Activated CD4-positive, alpha-beta memory T cell treated with anti-CD3 and anti-CD28 coated beads, Interleukin-2, amount 10 ng/mL, durations not matched to agents 7 days and 5 days (primary cell): ENCODE results near the gene CRX. TPM values are rescaled to one million over a fixed set of nuclear protein-coding genes. Genes with fewer than 3 reads are reported as not detected.
"Not testable (repeated sequence)": the region's sequence is repeated elsewhere in the genome, so short reads cannot be mapped to it uniquely, and the experiment has no call there.

ENCODE experiments used
- CTCF ChIA-PET: fragments of 350-600 bp; sonication (Branson Sonifier 250); formaldehyde crosslinking; loops from one replicate; lab custom pipeline; 2021; ENCODE audit warnings: antibody characterized with exemption, inconsistent platforms; lab: Charles Lee
- POLR2A ChIA-PET: fragments of 350-600 bp; sonication (Branson Sonifier 250); formaldehyde crosslinking; loops from one replicate; lab custom pipeline; 2021; ENCODE audit warnings: antibody characterized with exemption; lab: Charles Lee
- DNase-seq: peaks from one replicate; pipeline ENCODE4 v3.0.0-alpha.2; 2020
- H3K27ac Mint-ChIP-seq: one replicate; pipeline ENCODE4 v1.8.0; 2021; ENCODE audit warnings: mild to moderate bottlenecking, mixed read lengths
- H3K27me3 Mint-ChIP-seq: one replicate; pipeline ENCODE4 v1.8.0; 2021; ENCODE audit warnings: mixed read lengths
- H3K36me3 Mint-ChIP-seq: one replicate; pipeline ENCODE4 v1.8.0; 2021; ENCODE audit warnings: low read depth, mixed read lengths
- H3K4me1 Mint-ChIP-seq: one replicate; pipeline ENCODE4 v1.8.0; 2021; ENCODE audit warnings: mixed read lengths
- H3K4me3 Mint-ChIP-seq: one replicate; pipeline ENCODE4 v1.8.0; 2021; ENCODE audit warnings: mild to moderate bottlenecking, mixed read lengths
- H3K9me3 Mint-ChIP-seq: one replicate; pipeline ENCODE4 v1.8.0; 2021; ENCODE audit warnings: mixed read lengths
- total RNA-seq, 2 experiments: library from RNA; stranded (reverse); gene quantifications; one replicate each; pipeline ENCODE4 v1.2.3, GENCODE V29; 2021

CRX gene
- total RNA-seq, 2 experiments from 2014 or later = not detected

DNA sequence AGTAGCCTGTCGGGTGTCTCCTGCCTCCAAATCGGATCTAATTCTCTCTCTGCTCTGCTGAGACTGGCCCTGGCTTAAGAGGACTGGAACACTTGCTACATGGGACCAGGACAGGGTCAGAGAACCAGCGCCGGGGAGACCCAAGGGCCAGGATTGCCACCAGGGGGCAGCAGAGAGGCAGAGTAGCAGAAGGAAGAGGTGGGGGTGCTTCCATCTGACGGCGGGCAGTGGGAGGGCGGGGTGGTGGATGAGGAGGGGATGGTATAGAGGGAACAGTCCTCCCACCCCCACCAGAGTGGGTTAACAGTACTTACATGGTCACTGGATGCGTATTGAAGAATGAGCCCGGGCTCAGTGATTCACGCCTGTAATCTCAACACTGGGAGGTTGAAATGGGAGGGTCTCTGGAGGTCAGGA is 31.3 kb upstream of the CRX start:
- no peaks in the 10 kb centered on the region for H3K27me3 Mint-ChIP-seq
- no peak overlapping the region for H3K4me3 Mint-ChIP-seq
- POLR2A ChIA-PET = no interaction called here
- peak; percentile 81 for DNase-seq
- H3K4me1 Mint-ChIP-seq = peaks cover 3% of the 10 kb centered on the region
- CTCF ChIA-PET = interaction anchor here (0.6 to 3.3 kb wide), 8 partner anchors 9 to 408 kb away, joined by 3 to 14 read pairs (median 4); no protein-coding TSS in a partner anchor
- no peaks in the 10 kb centered on the region for H3K9me3 Mint-ChIP-seq
- H3K36me3 Mint-ChIP-seq = peaks cover 4% of the 10 kb centered on the region
- no peak overlapping the region for H3K27ac Mint-ChIP-seq

DNA sequence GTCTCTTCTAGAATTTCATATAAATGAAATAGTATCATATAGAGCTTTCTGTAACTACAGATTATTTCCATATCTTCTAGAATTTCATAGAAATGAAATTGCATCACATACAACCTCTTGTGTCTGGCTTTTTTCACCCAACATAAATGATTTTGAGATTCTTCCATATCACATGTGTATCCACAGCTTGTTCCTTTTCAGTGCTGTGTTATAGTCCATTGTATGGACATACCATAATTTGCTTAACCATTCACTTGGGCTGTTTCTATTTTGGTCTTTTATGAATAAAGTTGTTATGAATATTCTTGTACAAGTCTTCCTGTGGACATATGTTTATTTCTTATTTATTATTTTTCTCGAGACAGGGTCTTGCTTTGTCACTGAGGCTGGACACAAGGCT is 29.1 kb upstream of the CRX start:
- ChIA-PET POLR2A (no interaction called here), CTCF (interaction anchor here (2.0 kb wide), 1 partner anchor 85 kb away, joined by 8 read pairs; no protein-coding TSS in a partner anchor)
- H3K27ac Mint-ChIP-seq = no peak overlapping the region
- H3K36me3 Mint-ChIP-seq = peaks cover 2% of the 10 kb centered on the region
- DNase-seq = no peak
- no peaks in the 10 kb centered on the region for H3K9me3 Mint-ChIP-seq
- no peak overlapping the region for H3K4me3 Mint-ChIP-seq
- H3K4me1 Mint-ChIP-seq = peaks cover 3% of the 10 kb centered on the region
- no peaks in the 10 kb centered on the region for H3K27me3 Mint-ChIP-seq

DNA sequence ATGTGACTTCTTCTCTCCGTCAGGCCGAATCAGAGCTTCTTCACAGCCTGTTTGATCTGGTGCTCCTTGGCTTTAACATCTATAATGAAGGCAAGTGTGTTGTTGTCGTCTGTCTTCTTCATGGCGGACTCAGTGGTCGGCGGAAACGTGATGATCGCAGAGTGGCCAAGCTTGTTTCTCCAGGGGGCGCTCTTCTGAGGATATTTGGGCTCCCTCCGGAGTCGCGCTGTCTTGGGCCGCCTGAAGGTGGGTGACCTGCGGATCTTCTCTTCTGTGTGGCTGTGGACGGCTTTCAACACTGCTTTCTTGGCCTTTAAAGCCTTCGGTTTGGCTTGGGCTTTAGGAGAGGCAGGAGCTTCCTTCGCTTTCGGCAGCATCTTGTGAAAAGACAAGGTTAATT is 27.2 kb upstream of the CRX start:
- POLR2A ChIA-PET = no interaction called here
- Mint-ChIP-seq H3K9me3 (no peaks in the 10 kb centered on the region), H3K36me3 (no peaks in the 10 kb centered on the region), H3K27me3 (peaks cover 2% of the 10 kb centered on the region), H3K4me1 (peaks cover 2% of the 10 kb centered on the region), H3K27ac (no peak overlapping the region), H3K4me3 (no peak overlapping the region)
- no peak for DNase-seq
- CTCF ChIA-PET = interaction anchor here (0.7 to 1.1 kb wide), 2 partner anchors 282 to 366 kb away, joined by 3 to 4 read pairs; no protein-coding TSS in a partner anchor

DNA sequence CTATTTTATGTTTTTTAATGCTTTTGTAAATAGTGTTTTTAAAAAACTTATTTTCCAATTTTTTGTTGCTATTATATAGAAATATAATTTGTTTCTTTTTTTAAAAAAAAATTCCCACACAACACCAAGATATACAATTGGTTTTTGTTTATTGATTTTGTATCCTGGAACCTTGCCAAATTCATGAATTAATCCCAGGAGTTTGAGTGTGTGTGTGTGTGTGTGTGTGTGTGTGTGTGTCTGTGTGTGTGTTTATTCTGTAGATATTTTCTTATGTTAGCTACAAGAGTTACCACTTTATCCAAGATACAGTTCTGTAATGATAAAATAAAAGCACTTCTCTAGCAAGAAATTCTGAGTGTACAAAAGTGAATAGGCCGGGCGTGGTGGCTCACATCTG is 25.0 kb upstream of the CRX start:
- DNase-seq = no peak
- H3K27me3 Mint-ChIP-seq = peaks cover 2% of the 10 kb centered on the region
- no peaks in the 10 kb centered on the region for H3K4me1 Mint-ChIP-seq
- H3K27ac Mint-ChIP-seq = no peak overlapping the region
- H3K9me3 Mint-ChIP-seq = peaks cover 5% of the 10 kb centered on the region
- CTCF ChIA-PET = no interaction called here
- POLR2A ChIA-PET = no interaction called here
- no peaks in the 10 kb centered on the region for H3K36me3 Mint-ChIP-seq
- no peak overlapping the region for H3K4me3 Mint-ChIP-seq

DNA sequence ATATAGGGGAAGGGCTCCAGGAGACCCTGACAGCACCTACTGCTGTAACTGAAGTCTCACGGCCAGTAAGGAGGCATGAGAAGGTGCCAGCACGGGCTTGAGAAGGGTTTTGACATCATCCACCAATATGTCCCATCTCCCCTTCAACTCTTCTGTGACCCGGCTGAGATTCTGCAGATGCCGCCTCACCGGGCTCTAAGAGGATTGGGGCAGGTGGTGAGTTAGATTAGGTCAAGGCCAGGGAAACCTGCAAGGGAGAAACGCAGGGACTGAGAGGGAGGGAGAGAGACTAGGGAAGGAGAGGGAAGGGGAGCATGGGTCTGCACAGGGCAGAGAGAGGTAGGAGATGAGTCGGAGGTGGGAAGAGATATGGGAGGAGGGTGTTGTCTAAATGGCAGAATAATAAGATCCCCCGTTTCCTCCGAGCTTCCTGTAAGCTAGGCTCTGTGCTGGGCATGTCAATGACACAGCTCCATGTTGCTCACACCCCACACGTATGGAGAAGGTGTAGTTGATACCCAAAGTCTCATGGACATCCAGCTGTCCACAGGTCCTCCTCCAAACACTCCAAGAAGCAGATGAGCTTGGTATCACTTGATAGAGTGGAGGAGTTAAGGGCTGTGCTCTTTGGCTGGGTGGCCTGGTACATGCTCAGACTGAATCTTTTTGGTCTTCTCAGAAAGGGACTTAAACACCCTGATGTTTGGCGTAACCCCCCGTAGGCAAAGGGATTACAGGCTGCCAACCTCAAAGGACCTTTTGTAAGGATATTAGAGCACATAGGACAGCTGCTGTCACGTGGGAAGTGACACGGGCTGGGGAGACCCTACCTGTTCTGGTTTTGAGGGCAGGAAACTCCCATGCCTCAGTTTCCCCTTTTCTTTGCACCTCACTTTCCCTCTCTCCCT is 23.5 kb upstream of the CRX start:
- DNase-seq = no peak
- H3K4me1 Mint-ChIP-seq = no peaks in the 10 kb centered on the region
- ChIA-PET CTCF (interaction anchor here (0.5 to 2.8 kb wide), 2 partner anchors 9 to 49 kb away, joined by 4 to 14 read pairs; no protein-coding TSS in a partner anchor), POLR2A (no interaction called here)
- H3K9me3 Mint-ChIP-seq = peaks cover 5% of the 10 kb centered on the region
- peaks cover 2% of the 10 kb centered on the region for H3K27me3 Mint-ChIP-seq
- H3K27ac Mint-ChIP-seq = no peak overlapping the region
- no peaks in the 10 kb centered on the region for H3K36me3 Mint-ChIP-seq
- H3K4me3 Mint-ChIP-seq = no peak overlapping the region

DNA sequence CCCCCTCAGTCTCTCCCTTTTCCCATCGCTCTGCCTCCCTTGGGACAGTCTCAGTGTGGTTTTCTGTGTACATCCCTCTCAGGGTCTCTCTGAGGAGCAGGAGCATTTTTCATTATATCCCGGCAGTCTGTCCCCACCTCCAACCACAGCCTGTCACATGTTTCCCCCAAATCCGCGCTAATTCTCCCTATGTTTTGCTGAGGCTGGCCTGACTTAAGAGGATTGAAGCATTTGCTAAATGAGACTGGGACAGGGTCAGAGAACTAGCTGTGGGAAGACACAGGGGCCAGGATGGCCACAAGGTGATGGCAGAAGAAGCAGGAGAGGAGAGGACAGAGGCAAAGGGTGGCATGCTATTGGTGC is 22.9 kb upstream of the CRX start:
- no peak overlapping the region for H3K4me3 Mint-ChIP-seq
- DNase-seq = no peak
- peaks cover 5% of the 10 kb centered on the region for H3K9me3 Mint-ChIP-seq
- H3K4me1 Mint-ChIP-seq = no peaks in the 10 kb centered on the region
- no peak overlapping the region for H3K27ac Mint-ChIP-seq
- ChIA-PET POLR2A (no interaction called here), CTCF (interaction anchor here (0.5 to 2.8 kb wide), 2 partner anchors 10 to 48 kb away, joined by 4 to 14 read pairs; no protein-coding TSS in a partner anchor)
- H3K36me3 Mint-ChIP-seq = no peaks in the 10 kb centered on the region
- H3K27me3 Mint-ChIP-seq = peaks cover 2% of the 10 kb centered on the region

DNA sequence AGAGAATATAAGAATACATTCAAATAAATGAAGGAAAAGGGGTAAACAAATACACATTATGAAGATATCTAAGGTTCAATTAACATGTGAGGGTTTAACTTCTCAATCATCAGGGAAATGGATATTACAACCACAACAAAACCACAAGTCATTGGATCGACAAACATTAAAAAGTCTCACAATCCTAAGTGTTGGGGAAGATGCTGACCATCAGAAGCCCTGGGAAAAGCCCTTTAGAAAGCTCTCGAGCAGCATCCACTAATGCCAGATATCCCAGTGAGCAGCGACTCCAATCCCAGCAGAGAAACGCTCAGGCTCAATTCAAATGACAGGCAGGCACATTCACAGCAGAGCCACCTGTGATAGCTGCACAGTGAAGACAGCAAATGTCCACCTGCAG is 20.5 kb upstream of the CRX start:
- Mint-ChIP-seq H3K27ac (no peak overlapping the region), H3K4me1 (no peaks in the 10 kb centered on the region), H3K27me3 (peaks cover 2% of the 10 kb centered on the region), H3K36me3 (no peaks in the 10 kb centered on the region), H3K4me3 (no peak overlapping the region), H3K9me3 (peaks cover 5% of the 10 kb centered on the region)
- CTCF ChIA-PET = interaction anchor here (1.4 kb wide), 1 partner anchor 10 kb away, joined by 4 read pairs; no protein-coding TSS in a partner anchor
- POLR2A ChIA-PET = no interaction called here
- DNase-seq = no peak

DNA sequence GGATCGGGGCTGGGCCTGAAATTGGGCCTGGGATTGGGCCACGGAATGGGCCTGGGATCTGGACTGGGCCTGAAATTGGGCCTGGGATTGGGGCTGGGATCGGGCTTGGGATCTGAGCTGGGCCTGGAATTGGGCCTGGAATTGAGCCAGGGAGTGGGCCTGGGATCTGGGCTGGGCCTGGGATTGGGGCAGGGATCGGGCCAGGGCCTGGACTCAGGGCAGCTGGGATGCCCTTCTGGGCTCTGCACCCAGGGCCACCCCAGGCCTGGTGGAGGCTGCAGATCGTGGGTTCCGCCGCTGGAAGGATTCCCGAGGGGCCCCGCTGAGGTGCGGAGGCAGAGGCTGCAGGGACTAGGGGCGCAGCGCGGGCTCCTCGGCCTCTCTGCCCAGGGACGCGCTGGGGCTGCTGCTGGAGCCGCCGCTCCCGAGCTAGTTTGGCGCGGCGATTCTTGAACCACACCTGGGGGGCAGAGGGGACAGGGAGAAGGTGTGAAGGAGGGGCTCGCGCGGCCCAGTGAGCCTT is 19.2 kb upstream of the CRX start:
- no peak for DNase-seq
- H3K27me3 Mint-ChIP-seq = peaks cover 2% of the 10 kb centered on the region
- no peaks in the 10 kb centered on the region for H3K36me3 Mint-ChIP-seq
- H3K4me3 Mint-ChIP-seq = no peak overlapping the region
- ChIA-PET POLR2A (no interaction called here), CTCF (no interaction called here)
- H3K27ac Mint-ChIP-seq = no peak overlapping the region
- H3K4me1 Mint-ChIP-seq = no peaks in the 10 kb centered on the region
- peaks cover 5% of the 10 kb centered on the region for H3K9me3 Mint-ChIP-seq

DNA sequence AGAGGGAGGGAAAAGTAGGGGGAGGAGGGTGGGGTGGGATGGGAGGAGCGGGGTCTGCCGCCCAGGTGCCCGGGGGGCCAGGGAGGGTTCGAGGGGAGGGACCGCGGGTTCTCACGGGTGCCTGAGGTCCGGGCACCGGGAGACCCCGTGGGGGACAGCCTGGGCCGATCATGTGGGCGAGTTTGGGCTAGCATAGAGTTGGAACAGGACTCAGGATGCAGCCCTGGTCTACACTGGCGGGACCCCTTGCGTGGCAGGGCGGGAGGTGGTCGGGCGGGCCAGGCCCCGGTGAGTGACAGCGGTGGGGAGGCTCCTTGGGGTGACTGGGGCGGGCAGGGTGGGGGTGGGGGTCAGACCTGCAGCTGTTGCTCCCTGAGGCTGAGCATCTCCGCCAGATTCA is 18.6 kb upstream of the CRX start:
- H3K36me3 Mint-ChIP-seq, H3K27ac Mint-ChIP-seq, DNase-seq, H3K27me3 Mint-ChIP-seq, H3K9me3 Mint-ChIP-seq, H3K4me1 Mint-ChIP-seq, POLR2A ChIA-PET, H3K4me3 Mint-ChIP-seq, CTCF ChIA-PET: not testable (repeated sequence)

DNA sequence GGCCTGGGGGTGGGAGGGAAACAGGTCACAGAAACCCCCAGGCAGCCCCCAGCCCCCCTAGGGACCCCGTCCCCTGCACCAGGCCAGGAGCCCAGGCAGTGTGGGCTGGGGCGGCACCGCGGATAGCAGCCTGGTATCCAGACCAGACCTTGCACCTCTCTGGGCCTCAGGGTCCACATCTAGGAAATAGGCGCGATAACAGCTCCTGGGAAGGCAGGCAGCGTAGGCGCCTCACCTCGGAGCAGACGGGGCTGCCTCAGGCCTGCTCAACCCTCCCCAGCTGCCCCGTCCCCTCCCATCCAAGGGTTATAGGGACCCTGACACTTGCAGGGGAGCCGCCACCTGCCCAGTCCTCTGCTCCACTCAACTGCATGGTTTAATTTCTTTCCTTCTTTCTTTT is 18.1 kb upstream of the CRX start:
- H3K4me1 Mint-ChIP-seq, H3K36me3 Mint-ChIP-seq, CTCF ChIA-PET, H3K9me3 Mint-ChIP-seq, H3K27me3 Mint-ChIP-seq, POLR2A ChIA-PET, H3K4me3 Mint-ChIP-seq, DNase-seq, H3K27ac Mint-ChIP-seq: not testable (repeated sequence)

DNA sequence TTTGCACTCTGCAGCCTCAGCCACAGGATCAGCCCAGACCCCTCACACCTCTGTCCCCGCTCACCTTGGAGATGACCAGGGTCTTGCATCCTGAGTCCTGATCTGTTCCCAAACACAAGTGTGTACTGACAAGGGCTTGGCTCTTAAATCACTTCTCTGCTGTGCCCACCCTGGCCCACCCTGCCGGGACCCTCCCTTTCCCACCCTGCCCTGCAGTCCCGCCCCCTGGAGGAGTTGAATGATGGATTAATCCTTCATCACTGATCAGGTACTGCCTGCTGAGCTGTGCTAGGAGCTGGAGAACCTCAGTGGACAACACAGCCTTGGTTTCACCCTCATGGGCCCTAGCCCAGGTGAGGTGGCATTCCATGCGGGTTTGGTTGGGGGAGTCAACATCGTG is 17.3 kb upstream of the CRX start, which contains the start of gene TPRX1:
Gene TPRX1 (minus strand): TSS at position 101 of the 400 bp plus-strand sequence. CDS start 12 bp downstream, at position 89.
- H3K27ac Mint-ChIP-seq, H3K4me1 Mint-ChIP-seq, H3K9me3 Mint-ChIP-seq, POLR2A ChIA-PET, CTCF ChIA-PET, DNase-seq, H3K27me3 Mint-ChIP-seq, H3K36me3 Mint-ChIP-seq, H3K4me3 Mint-ChIP-seq: not testable (repeated sequence)

DNA sequence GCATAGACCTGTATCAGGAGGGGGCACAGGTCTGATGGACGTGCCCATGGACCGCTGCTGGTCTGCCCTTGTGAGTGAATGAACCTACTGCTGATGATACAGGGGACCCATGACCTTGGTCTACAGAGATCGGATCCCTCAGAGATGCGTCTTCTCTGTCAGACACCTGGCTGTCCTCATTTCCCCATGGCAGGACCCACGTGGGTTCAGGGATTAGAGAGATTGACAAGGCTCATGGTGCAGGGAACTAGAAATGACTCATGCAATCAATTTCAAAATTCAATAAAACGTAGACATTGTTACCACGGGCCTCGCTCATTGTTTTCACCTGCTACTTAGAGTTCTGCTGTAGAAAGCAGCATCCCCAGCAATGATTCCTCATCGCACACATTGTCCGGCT is 16.4 kb upstream of the CRX start:
- Mint-ChIP-seq H3K4me1 (no peaks in the 10 kb centered on the region), H3K9me3 (peaks cover 5% of the 10 kb centered on the region), H3K27ac (no peak overlapping the region), H3K27me3 (peaks cover 2% of the 10 kb centered on the region), H3K36me3 (no peaks in the 10 kb centered on the region), H3K4me3 (no peak overlapping the region)
- ChIA-PET CTCF (no interaction called here), POLR2A (no interaction called here)
- DNase-seq = no peak

DNA sequence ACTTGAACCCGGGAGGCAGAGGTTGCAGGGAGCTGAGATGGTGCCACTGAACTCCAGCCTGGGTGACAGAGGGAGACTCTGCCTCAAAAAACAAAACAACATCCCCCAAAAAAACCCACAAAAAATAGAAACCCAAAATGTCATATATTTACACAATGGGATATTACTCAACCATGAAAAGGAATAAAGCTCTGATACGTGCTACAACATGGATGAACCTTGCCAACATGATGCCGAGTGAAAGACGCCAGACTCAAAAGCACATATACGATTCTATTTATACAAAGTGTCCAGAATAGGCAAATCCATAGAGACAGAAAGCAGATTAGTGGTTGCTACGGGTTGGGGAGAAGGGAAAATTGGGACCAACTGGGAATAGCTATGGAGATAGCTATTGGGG is 15.3 kb upstream of the CRX start:
- no peak overlapping the region for H3K27ac Mint-ChIP-seq
- no peaks in the 10 kb centered on the region for H3K36me3 Mint-ChIP-seq
- no peak overlapping the region for H3K4me3 Mint-ChIP-seq
- no peaks in the 10 kb centered on the region for H3K4me1 Mint-ChIP-seq
- H3K9me3 Mint-ChIP-seq = no peaks in the 10 kb centered on the region
- DNase-seq = no peak
- H3K27me3 Mint-ChIP-seq = peaks cover 2% of the 10 kb centered on the region
- POLR2A ChIA-PET = no interaction called here
- CTCF ChIA-PET = interaction anchor here (0.6 to 1.4 kb wide), 3 partner anchors 15 to 515 kb away, joined by 3 to 4 read pairs (median 4); no protein-coding TSS in a partner anchor
